HepG2 (cell line): Measurements from ENCODE around the gene RAD54L2. TPM values are rescaled to one million over a fixed set of nuclear protein-coding genes. Genes with fewer than 3 reads are reported as not detected.

ENCODE experiments used
- ZBTB40 ChIP-seq, 2 experiments: fragments of 450-650 bp in 1 of 2; sonication (generic) in 1 of 2; formaldehyde crosslinking in 1 of 2; IDR thresholded peaks; 2 replicates each; pipeline versions ENCODE4 v1.6.1 to v1.8.0; 2016 to 2022; ENCODE audit warnings: antibody characterized with exemption in 1 of 2, mild to moderate bottlenecking in 1 of 2, missing genetic modification reagents in 1 of 2
- polyA plus RNA-seq, 8 experiments: library from polyadenylated mRNA; depleted of rRNA in 3 of 8; stranded (reverse) in 7 of 8; unstranded in 1 of 8; fragments of >200 nt; fragmentation: Illumina TruSeq in 4 of 8; extraction: Trizol in 4 of 8; gene quantifications; 2 replicates each; pipeline versions ENCODE4 v1.2.1 to v1.2.3, GENCODE V29; 2011 to 2016; ENCODE audit warnings: low read depth in 4 of 8, missing spikeins in 1 of 8, mixed read lengths in 1 of 8; ENCODE audit not compliant: insufficient read depth in 1 of 8
- total RNA-seq, 5 experiments: library from RNA; depleted of rRNA; stranded (reverse); fragments of >200 nt; fragmentation: Illumina TruSeq; extraction: Trizol; gene quantifications; 2 replicates each; pipeline ENCODE4 v1.2.3, GENCODE V29; 2016; ENCODE audit warnings: low read depth in 1 of 5

RAD54L2 gene
- total and polyA plus RNA-seq, 2 of the 13 experiments (the other 11 are each of a cell fraction or from before 2014, with no cell fraction given) = 5.5 to 14.8 TPM

- TF ChIP-seq ZBTB40 (IDR thresholded peaks at IDR 0.05) (peak; percentile 70), ZBTB40 (CRISPR knock-in tag; IDR thresholded peaks at IDR 0.05) (peak; percentile 77)
These were observed at the start of gene RAD54L2 (continued) for GRCh38 chr3:51538459-51539290.
